Epithelial cell of proximal tubule (primary cell): ENCODE measurements around the gene TMEM144. TPM values are rescaled to one million over a fixed set of nuclear protein-coding genes. Genes with fewer than 3 reads are reported as not detected.

Experiments used
- DNase-seq: peaks from one replicate; pipeline ENCODE4 v3.0.0-alpha.2; 2011; ENCODE audit warnings: low read depth
- H3K4me3 ChIP-seq: 2 replicates; pipeline ENCODE4 v1.5.1; 2011; ENCODE audit warnings: low read depth, mild to moderate bottlenecking, low read length
- total RNA-seq: library from RNA; depleted of rRNA; stranded (reverse); fragments of >200 nt; gene quantifications from 2 replicates; pipeline ENCODE4 v1.2.3, GENCODE V29; 2015
- TF ChIP-seq, protein P1 (sequence below): conservative IDR thresholded peaks from 2 replicates; pipeline ENCODE4 v1.5.1; 2012; ENCODE audit warnings: low read depth, mild to moderate bottlenecking, low read length

TMEM144 gene
- total RNA-seq, 1 donor from 2014 or later = 2.9 TPM

DNA sequence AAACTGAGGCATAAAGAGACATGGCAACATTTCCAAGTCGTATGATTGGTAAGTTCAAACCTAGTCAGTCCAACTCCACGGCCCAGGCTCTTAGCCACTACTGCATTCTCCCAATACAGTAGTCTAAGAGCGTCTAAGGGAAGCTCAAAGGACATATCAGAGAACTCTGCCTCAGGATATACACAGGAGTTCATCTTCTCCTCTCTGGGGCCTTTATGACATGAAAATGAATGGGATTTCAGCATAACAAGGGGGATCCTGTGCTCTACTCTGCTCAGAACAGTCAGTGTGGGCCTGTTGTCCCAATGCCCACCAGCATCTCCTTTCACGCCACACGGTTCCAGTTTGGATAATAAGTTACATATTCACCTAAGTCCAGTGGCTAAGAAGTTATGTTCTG lies 41.7 kb upstream of the TMEM144 start:
- DNase-seq = no peak
- H3K4me3 ChIP-seq = no peak overlapping the region
- TF ChIP-seq, protein P1, sequence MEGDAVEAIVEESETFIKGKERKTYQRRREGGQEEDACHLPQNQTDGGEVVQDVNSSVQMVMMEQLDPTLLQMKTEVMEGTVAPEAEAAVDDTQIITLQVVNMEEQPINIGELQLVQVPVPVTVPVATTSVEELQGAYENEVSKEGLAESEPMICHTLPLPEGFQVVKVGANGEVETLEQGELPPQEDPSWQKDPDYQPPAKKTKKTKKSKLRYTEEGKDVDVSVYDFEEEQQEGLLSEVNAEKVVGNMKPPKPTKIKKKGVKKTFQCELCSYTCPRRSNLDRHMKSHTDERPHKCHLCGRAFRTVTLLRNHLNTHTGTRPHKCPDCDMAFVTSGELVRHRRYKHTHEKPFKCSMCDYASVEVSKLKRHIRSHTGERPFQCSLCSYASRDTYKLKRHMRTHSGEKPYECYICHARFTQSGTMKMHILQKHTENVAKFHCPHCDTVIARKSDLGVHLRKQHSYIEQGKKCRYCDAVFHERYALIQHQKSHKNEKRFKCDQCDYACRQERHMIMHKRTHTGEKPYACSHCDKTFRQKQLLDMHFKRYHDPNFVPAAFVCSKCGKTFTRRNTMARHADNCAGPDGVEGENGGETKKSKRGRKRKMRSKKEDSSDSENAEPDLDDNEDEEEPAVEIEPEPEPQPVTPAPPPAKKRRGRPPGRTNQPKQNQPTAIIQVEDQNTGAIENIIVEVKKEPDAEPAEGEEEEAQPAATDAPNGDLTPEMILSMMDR = no peak

DNA sequence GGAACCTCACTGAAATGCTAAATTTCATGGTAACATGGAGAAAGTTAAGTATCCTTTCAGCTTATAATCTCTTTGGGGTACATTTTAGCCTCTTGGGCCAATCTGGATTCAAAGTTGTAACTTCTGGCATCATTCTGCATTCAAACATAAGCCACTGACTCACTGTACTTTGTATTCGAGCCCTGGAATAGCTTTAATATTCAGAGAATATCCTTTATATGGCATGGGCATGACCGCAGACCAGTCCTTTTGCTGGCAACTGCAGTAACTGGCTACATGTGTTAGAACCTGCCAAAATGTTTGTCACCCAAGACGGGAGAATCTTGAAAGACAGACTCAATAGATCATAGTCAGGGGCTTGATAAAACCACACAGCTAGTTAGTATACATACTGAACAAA lies 40.8 kb upstream of the TMEM144 start:
- DNase-seq = no peak
- no peak overlapping the region for H3K4me3 ChIP-seq
- TF ChIP-seq, protein P1 = no peak

- no peak overlapping the region for H3K4me3 ChIP-seq
- TF ChIP-seq, protein P1 = no peak
- no peak for DNase-seq
Measured at GRCh38 chr4:158169931-158170690, 40.2 kb upstream of the TMEM144 start.

DNA sequence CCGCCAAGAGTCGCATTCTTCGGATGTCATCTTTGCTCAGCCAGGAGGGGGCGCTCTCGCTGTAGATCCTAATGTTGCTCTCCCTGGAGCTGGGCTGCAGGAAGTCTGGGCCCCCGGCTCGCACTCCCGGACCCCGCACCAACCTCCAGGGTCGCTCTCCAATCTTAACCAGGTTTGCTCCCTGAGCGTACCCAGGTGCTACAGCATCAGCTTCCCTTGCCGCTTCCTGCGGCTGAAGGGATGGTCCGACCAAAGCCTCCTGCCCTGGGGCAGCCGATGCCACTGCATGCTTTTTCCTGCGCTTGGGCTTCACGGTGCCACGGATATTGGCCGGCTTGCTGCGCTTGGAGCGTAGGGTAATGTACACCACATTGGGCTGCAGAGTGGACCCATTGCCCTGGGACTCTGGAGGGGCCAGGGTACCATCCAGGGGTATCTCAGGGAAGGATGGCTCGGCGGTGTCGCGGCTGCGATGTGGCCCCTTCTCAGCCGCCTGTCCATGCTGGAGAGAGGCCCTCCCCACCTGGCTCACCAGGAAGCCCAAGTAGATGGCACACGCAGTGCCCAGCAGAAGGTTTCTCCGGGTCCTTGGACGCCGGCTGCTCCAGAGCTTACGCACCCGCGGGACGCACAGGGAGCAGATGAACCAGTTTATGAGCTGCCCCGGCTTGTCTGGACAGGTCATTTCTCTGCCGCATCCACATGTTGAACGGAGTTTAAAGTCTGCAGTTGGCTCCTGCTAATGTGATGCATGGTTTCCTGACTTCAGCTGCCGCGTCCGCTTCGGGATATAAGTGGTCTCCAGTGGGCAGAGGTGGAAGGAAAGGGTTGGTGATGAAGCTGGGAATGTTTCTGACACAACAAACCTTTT lies 39.4 kb upstream of the TMEM144 start:
- TF ChIP-seq, protein P1 = peak; percentile 48
- no peak overlapping the region for H3K4me3 ChIP-seq
- DNase-seq = no peak

GRCh38 chr4:158172261-158173258 lies 37.7 kb upstream of the TMEM144 start, which contains the start of gene GASK1B:
GASK1B (minus strand) TSS chr4:158173025; CDS start chr4:158171375, 1,650 bp downstream.
- DNase-seq = peak; percentile 40
- peak within 1 kb of the TSS; percentile 5 for H3K4me3 ChIP-seq
- TF ChIP-seq, protein P1 = peak; percentile 84

- TF ChIP-seq, protein P1 = no peak
- no peak for DNase-seq
- no peak overlapping the region for H3K4me3 ChIP-seq
Measured at GRCh38 chr4:158176108-158176507, 34.2 kb upstream of the TMEM144 start.
